Activated effector memory CD4-positive, alpha-beta T cell treated with anti-CD3 and anti-CD28 coated beads, Interleukin-2, amount 50 U/mL, for 16 hours (primary cell): ENCODE results near the gene ATXN7L1.
"Not testable (repeated sequence)": the region's sequence is repeated elsewhere in the genome, so short reads cannot be mapped to it uniquely, and the experiment has no call there.

ENCODE experiments used
- DNase-seq: peaks from one replicate; pipeline ENCODE4 v3.0.0-alpha.2; 2020

The ATXN7L1 gene

GRCh38 chr7:105602325-105603305 is 273.8 kb downstream of the ATXN7L1 start:
- no peak for DNase-seq

GRCh38 chr7:105600720-105601550 is 275.5 kb downstream of the ATXN7L1 start:
- DNase-seq: no peak

DNA sequence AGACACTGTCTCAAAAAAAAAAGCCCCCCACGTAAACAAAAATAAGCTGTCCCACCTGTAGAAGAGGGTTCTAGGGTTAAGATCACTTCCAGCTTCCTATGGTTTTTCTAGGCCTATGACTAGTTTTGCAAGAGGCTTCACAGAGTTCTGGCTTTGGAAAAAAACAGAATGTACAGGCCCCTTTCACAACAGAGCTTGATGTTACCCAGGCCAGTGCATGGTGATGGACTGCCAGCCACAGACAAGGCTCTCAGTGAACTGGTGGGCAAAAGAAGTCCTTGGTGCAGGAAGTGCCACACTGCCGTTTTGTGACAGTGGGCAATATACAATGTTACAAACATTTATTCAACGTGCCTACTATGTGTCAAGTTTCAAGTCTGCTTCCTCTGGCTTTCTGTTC is 276.8 kb downstream of the ATXN7L1 start:
- DNase-seq: no peak

GRCh38 chr7:105599080-105599479 is 277.3 kb downstream of the ATXN7L1 start:
- DNase-seq: not testable (repeated sequence)

GRCh38 chr7:105596866-105597265 is 279.5 kb downstream of the ATXN7L1 start:
- DNase-seq: no peak

- DNase-seq: no peak
Observed at GRCh38 chr7:105594034-105594433, 282.4 kb downstream of the ATXN7L1 start.

GRCh38 chr7:105591522-105591921 is 284.9 kb downstream of the ATXN7L1 start:
- DNase-seq: no peak

- DNase-seq: no peak
Observed at GRCh38 chr7:105590793-105591192, 285.6 kb downstream of the ATXN7L1 start.

GRCh38 chr7:105589356-105590077 is 286.9 kb downstream of the ATXN7L1 start:
- DNase-seq: peak; percentile 77

DNA sequence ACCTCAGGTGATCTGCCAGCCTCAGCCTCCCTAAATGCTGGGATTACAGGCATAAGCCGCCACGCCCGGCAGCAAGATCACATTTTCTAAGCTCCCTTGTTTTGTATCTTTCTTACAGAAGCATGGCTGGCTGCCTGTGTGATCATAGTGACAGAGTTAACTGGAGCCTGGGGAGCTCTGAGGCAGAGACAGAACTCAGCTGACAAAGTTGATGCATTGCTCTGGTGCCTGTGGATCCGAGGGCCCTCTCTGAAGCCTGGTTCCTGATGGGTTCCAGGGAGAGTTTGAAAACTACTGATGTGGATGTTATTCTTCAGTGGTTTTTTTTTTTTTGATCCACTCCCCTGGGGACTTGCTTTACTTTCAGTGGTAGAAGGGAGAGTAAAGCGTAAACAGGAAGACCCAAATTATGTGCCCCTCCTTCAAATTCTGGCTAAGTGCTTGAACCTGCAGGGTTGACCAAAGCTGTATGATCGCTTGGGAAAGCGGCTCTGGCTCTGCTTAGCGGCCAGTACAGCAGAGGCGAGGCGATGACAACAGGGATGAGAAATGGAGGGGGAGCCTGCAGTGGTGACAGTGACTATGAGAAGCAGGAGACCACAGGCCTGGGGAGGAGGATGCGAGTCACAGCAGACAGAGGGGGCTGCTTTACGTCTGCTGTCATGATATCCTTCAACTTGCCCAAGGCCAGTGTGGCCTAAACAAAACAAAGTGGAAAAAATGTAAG is 288.3 kb downstream of the ATXN7L1 start:
- DNase-seq: no peak

- no peak for DNase-seq
Observed at GRCh38 chr7:105585850-105586500, 290.4 kb downstream of the ATXN7L1 start.

GRCh38 chr7:105584165-105584564 is 292.2 kb downstream of the ATXN7L1 start:
- no peak for DNase-seq

DNA sequence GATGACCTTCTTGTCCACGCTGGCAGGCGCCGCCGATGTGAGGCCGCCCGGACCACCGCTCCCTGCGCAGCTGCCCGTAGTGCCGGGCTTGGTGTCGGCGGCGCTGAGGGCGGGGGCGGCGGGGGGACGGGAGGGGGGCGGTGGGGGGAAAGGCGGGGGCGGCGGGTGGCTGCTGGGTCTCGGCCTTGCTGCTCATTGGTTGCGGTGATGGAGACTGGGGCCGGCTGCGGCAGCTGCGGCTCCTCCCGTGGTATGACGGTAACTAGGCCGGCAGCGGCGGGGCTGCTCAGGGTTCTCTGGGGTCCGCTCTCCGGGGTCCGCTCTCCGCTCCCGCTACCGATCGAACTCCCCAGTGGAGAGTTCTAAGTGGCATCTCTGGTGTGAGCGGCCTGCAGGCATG is 293.3 kb downstream of the ATXN7L1 start:
- no peak for DNase-seq

DNA sequence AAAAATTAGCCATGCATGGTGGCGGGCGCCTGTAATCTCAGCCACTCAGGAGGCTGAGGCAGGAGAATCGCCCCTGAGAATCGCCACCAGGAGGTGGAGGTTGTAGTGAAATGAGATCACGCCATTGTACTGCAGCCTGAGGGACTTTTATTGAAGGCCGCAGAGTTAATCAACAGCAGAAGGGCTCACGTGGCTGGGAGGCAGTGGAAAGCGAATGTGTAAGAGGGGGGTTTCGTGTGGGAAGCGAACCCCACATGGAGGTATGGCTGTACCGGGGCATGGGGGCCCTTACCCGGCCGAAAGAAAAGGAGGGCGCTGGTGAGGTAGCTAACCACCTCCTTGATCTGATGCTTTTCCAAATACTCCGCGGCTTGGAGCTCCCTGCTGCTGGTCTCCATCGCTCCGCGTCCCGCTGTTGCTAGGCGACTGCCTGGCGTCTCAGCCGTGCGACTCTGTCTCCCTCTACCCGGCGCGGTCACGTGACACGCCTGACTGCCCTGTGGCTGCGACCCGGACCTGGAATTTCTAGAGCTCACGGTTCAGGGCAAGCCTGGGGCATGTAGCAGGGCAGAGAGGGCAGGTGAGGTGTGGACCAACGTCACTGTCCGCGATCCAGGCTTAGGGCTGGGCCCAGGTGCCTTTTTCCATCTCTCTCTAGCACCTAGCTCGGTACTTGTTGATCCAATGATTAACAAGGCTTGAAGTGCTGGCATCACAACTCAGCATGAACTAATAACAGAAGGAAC is 295.2 kb downstream of the ATXN7L1 start, which contains the start of gene EFCAB10:
EFCAB10 (minus strand) TSS at position 428 of the 746 bp plus-strand sequence; CDS start at position 398, 30 bp downstream.
- peak; percentile 76 for DNase-seq

DNA sequence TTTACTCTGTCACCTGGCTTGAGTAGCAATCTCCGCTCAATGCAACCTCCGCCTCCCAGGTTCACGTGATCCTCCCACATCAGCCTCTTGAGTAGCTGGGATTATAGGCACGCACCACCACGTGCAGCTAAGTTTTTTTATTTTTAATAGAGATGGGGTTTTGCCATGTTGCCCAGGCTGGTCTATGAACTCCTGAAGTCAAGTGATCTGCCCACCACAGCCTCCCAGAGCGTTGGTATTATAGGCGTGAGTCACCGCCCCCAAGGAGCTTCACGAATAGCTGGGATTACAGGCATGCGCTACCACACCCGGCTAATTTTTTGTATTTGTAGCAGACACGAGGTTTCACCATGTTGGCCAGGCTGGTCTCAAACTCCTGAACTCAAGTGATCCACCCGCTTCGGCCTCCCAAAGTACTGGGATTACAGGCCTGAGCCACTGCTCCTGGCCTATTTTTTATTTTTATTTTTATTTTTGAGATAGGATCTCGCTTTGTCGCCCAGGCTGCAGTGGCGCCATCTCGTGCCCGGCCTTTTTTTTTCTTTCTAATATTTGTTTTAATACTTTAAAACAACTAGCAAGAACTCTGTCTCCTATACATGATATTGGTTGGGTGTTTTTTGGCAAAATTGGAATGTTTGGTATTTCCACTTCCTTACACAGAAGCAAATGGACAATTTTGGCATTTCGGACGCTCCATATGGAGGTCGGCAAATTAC is 296.2 kb downstream of the ATXN7L1 start:
- no peak for DNase-seq

- DNase-seq: no peak
Observed at GRCh38 chr7:105578496-105578895, 297.9 kb downstream of the ATXN7L1 start.

- no peak for DNase-seq
Observed at GRCh38 chr7:105577251-105577650, 299.1 kb downstream of the ATXN7L1 start.

GRCh38 chr7:105571891-105572290 is 304.5 kb downstream of the ATXN7L1 start:
- DNase-seq: no peak

DNA sequence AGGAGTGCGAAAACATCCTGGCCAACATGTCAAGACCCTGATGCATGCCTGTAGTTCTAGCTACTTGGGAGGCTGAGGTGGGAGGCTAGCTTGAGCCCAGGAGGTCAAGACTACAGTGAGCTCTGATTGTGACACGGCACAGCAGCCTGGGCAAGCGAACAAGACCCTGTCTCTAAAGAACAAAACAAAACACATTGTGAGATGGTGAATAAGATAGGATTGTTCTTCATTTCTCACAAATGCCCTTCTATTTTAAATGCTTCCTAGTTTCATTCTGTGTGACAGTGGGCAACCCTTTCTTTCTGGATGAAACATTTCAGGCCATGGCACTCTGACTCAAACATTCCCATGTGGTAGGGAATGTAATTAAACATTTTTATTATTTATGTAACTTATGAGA is 308.6 kb downstream of the ATXN7L1 start:
- no peak for DNase-seq

DNA sequence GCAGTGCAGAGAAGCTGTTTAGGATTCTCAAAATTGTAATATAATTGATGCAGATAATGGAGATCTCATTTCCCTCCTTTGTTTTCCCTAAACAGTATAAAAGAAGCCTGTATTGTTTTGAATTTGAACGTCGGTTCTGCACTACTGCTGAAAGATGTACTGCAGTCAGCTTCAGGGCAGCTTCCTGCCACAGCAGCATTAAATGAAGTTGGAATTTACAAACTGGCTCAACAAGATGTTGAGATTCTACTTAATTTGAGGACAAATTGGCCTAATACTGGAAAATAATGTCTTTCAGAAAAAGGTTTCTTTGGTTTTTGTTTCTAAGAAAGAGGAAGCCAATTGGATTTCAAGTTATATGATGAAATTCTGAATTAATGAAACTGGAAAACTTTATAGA is 309.4 kb downstream of the ATXN7L1 start:
- no peak for DNase-seq
